MM.1S (cell line): ENCODE data around the gene NOD2.

ENCODE experiments used
- DNase-seq: peaks from one replicate; pipeline ENCODE4 v3.0.0-alpha.2; 2015
- H2AFZ ChIP-seq: fragments of 300-600 bp; sonication (generic); 2 replicates; pipeline ENCODE4 v1.6.0; 2016; ENCODE audit warnings: antibody characterized with exemption, low read length
- H3F3A ChIP-seq: fragments of 300-600 bp; sonication (generic); 2 replicates; pipeline ENCODE4 v1.6.1; 2016; ENCODE audit warnings: mild to moderate bottlenecking, antibody characterized with exemption, low read length, moderate library complexity, mixed read lengths; ENCODE audit not compliant: insufficient read depth
- H3K27ac ChIP-seq: fragments of 300-600 bp; sonication (generic); 2 replicates; pipeline ENCODE4 v1.5.1; 2016; ENCODE audit warnings: mild to moderate bottlenecking, low read length
- H3K27me3 ChIP-seq: fragments of 300-600 bp; sonication (generic); replicated peaks from 2 replicates; pipeline ENCODE4 v1.6.0; 2016; ENCODE audit warnings: low read length; ENCODE audit not compliant: insufficient read depth
- H3K36me3 ChIP-seq: fragments of 300-600 bp; sonication (generic); replicated peaks from 2 replicates; pipeline ENCODE4 v1.6.1; 2016; ENCODE audit warnings: mild to moderate bottlenecking, low read length, mixed read lengths; ENCODE audit not compliant: insufficient read depth
- H3K4me1 ChIP-seq: fragments of 300-600 bp; sonication (generic); 2 replicates; pipeline ENCODE4 v1.6.1; 2016; ENCODE audit warnings: low read length, mixed read lengths
- H3K4me2 ChIP-seq: fragments of 300-600 bp; sonication (generic); 2 replicates; pipeline ENCODE4 v1.6.0; 2016; ENCODE audit warnings: low read depth, low read length
- H3K4me3 ChIP-seq: fragments of 300-600 bp; sonication (generic); 2 replicates; pipeline ENCODE4 v1.5.1; 2016; ENCODE audit warnings: low read length, mixed read lengths
- H3K79me2 ChIP-seq: fragments of 300-600 bp; sonication (generic); 2 replicates; pipeline ENCODE4 v1.6.1; 2016; ENCODE audit warnings: mixed run types, low read length, mixed read lengths
- H3K9ac ChIP-seq: fragments of 300-600 bp; sonication (generic); 2 replicates; pipeline ENCODE4 v1.6.1; 2016; ENCODE audit warnings: low read length, mixed read lengths
- H3K9me2 ChIP-seq: fragments of 300-600 bp; sonication (generic); replicated peaks from 2 replicates; pipeline ENCODE4 v1.6.1; 2016; ENCODE audit warnings: mild to moderate bottlenecking, low read length, mixed read lengths; ENCODE audit not compliant: insufficient read depth
- H3K9me3 ChIP-seq: fragments of 300-600 bp; sonication (generic); replicated peaks from 2 replicates; pipeline ENCODE4 v1.6.1; 2016; ENCODE audit warnings: mild to moderate bottlenecking, low read length, mixed read lengths; ENCODE audit not compliant: insufficient read depth
- H4K20me1 ChIP-seq: fragments of 300-600 bp; sonication (generic); 2 replicates; pipeline ENCODE4 v1.6.1; 2016; ENCODE audit warnings: mild to moderate bottlenecking, low read length, moderate library complexity, mixed read lengths; ENCODE audit not compliant: insufficient read depth
- EZH2 ChIP-seq: fragments of 300-600 bp; sonication (generic); optimal IDR thresholded peaks from 2 replicates; pipeline ENCODE3; 2017; ENCODE audit warnings: low read depth, mild to moderate bottlenecking, antibody characterized with exemption, low read length, mixed read lengths
- EZH2phosphoT487 ChIP-seq: fragments of 300-600 bp; sonication (generic); IDR thresholded peaks from 2 replicates; pipeline ENCODE4 v1.6.1; 2018; ENCODE audit warnings: antibody characterized with exemption, low read length
- TF ChIP-seq, protein P1 (sequence below): fragments of 300-600 bp; sonication (generic); IDR thresholded peaks from 2 replicates; pipeline ENCODE4 v1.5.1; 2016; ENCODE audit warnings: antibody characterized with exemption, low read length, mixed read lengths

NOD2 gene

DNA sequence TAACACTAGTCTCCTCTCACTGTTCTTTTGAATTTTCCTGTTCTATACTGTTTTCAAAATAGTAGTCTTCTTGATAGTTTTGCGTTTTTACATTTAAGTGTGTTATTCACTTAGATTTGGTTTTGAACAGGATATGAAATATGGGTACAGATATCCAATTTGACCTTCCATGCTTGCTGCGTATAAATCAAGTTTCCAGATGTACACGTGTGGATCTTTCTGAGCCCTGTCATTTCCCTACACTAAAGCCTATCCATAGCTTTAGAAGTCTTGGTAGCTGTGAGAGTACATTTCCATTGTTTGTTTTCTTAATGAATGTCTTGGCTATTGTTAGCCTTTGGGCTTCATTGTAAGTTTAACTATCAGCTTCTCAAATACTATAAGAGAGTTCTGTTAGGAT, 68.8 kb downstream of the NOD2 start:
- Histone ChIP-seq H3K36me3 (no peaks in the 10 kb centered on the region; the same call in 1 of the 2 replicates), H3K9ac (no peak overlapping the region), H3K27me3 (no peaks in the 10 kb centered on the region), H2AFZ (no peak overlapping the region), H3F3A (no peaks in the 10 kb centered on the region), H4K20me1 (no peaks in the 10 kb centered on the region), H3K79me2 (peaks cover 93% of the 10 kb centered on the region), H3K27ac (no peak overlapping the region), H3K4me1 (no peaks in the 10 kb centered on the region), H3K4me3 (no peak overlapping the region), H3K9me2 (no peaks in the 10 kb centered on the region), H3K9me3 (no peaks in the 10 kb centered on the region), H3K4me2 (no peak overlapping the region)
- no peak for DNase-seq
- TF ChIP-seq EZH2phosphoT487 (no peak), EZH2 (no peak)
- TF ChIP-seq, protein P1, sequence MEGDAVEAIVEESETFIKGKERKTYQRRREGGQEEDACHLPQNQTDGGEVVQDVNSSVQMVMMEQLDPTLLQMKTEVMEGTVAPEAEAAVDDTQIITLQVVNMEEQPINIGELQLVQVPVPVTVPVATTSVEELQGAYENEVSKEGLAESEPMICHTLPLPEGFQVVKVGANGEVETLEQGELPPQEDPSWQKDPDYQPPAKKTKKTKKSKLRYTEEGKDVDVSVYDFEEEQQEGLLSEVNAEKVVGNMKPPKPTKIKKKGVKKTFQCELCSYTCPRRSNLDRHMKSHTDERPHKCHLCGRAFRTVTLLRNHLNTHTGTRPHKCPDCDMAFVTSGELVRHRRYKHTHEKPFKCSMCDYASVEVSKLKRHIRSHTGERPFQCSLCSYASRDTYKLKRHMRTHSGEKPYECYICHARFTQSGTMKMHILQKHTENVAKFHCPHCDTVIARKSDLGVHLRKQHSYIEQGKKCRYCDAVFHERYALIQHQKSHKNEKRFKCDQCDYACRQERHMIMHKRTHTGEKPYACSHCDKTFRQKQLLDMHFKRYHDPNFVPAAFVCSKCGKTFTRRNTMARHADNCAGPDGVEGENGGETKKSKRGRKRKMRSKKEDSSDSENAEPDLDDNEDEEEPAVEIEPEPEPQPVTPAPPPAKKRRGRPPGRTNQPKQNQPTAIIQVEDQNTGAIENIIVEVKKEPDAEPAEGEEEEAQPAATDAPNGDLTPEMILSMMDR: no peak

DNA sequence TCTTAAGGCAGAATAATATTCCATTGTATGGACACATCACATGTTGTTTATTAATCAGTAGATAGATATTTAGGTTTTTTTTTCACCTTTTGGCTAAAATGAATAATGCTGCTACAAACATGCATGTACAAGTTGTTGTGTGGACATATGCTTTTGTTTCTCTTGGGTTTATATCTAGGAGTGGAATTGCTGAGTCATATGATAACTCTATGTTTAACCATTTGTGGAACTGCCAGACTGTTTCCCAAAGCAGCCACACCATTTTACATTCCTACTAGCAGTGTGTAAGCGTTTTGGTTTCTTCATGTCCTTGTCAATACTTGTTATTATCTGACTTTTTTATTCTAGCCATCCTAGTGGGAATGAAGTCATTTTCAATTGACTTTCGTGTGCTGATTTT, 69.8 kb downstream of the NOD2 start:
- H3K79me2 ChIP-seq: peaks cover 94% of the 10 kb centered on the region
- no peaks in the 10 kb centered on the region for H3K27me3 ChIP-seq
- H3K9me3 ChIP-seq: no peaks in the 10 kb centered on the region
- no peak for DNase-seq
- no peak overlapping the region for H3K4me2 ChIP-seq
- H3K27ac ChIP-seq: no peak overlapping the region
- no peaks in the 10 kb centered on the region for H3F3A ChIP-seq
- no peaks in the 10 kb centered on the region; the same call in 1 of the 2 replicates for H3K36me3 ChIP-seq
- TF ChIP-seq EZH2phosphoT487: no peak
- TF ChIP-seq EZH2: no peak
- TF ChIP-seq, protein P1: no peak
- H3K4me3 ChIP-seq: no peak overlapping the region
- no peaks in the 10 kb centered on the region for H4K20me1 ChIP-seq
- H2AFZ ChIP-seq: no peak overlapping the region
- no peaks in the 10 kb centered on the region for H3K4me1 ChIP-seq
- no peak overlapping the region for H3K9ac ChIP-seq
- no peaks in the 10 kb centered on the region for H3K9me2 ChIP-seq

DNA sequence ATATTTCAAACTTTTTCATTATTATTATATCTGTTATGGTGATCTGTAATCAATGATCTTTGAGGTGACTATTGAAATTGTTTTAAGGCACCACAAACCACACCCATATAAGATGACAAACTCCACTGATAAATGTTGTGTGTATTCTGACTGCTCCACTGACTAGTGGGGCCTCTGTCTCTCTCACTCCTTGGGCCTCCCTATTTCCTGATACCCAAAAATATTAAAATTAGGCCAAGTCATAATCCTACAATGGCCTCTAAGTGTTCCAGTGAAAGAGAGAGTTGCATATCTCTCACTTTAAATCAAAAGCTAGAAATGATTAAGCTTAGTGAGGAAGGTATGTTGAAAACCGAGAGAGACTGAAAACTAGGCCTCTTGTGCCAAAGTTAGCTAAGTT, 71.9 kb downstream of the NOD2 start:
- Histone ChIP-seq H3F3A (no peaks in the 10 kb centered on the region), H3K4me1 (no peaks in the 10 kb centered on the region), H3K79me2 (peaks cover 97% of the 10 kb centered on the region), H3K9me2 (no peaks in the 10 kb centered on the region), H3K27me3 (no peaks in the 10 kb centered on the region), H3K9me3 (no peaks in the 10 kb centered on the region), H2AFZ (no peak overlapping the region), H3K4me3 (no peak overlapping the region), H3K9ac (no peak overlapping the region), H3K36me3 (no peaks in the 10 kb centered on the region; the same call in 1 of the 2 replicates), H3K4me2 (no peak overlapping the region), H4K20me1 (no peaks in the 10 kb centered on the region), H3K27ac (no peak overlapping the region)
- no peak for DNase-seq
- no peak for TF ChIP-seq EZH2
- TF ChIP-seq, protein P1: no peak
- TF ChIP-seq EZH2phosphoT487: no peak
